ENCODE measurements around the gene CNN1.
"Not testable (repeated sequence)": the region's sequence is repeated elsewhere in the genome, so short reads cannot be mapped to it uniquely, and the experiment has no call there.

DNA sequence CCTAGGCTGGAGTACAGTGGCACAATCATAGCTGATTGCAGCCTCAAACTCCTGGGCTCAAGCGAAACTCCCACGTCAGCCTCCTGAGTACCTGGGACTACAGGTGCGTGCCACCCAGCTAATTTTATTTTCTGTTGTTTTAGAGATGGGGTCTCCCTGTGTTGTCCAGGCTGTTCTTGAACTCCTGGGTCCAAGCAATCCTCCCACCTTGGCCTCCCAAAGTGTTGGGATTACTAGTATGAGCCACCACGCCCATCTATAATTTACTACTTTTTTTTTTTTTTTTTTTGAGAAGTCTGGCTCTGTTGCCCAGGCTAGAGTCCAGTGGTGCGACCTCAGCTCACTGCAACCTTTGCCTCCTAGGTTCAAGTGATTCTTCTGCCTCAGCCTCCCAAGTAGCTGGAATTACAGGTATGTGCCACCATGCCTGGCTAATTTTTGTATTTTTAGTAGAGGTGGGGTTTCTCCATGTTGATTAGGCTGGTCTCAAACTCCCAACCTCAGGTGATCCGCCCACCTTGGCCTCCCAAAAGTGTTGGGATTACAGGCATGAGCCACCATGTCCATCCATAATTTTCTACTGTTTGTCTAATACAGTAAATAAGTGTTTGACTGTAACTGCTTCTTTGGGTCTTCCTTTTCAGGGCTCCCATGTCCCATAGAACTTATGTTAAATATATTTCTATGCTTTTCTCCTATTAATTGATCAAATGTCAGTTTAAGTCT, 25.6 kb downstream of the CNN1 start:
- TF ChIP-seq, protein P1, sequence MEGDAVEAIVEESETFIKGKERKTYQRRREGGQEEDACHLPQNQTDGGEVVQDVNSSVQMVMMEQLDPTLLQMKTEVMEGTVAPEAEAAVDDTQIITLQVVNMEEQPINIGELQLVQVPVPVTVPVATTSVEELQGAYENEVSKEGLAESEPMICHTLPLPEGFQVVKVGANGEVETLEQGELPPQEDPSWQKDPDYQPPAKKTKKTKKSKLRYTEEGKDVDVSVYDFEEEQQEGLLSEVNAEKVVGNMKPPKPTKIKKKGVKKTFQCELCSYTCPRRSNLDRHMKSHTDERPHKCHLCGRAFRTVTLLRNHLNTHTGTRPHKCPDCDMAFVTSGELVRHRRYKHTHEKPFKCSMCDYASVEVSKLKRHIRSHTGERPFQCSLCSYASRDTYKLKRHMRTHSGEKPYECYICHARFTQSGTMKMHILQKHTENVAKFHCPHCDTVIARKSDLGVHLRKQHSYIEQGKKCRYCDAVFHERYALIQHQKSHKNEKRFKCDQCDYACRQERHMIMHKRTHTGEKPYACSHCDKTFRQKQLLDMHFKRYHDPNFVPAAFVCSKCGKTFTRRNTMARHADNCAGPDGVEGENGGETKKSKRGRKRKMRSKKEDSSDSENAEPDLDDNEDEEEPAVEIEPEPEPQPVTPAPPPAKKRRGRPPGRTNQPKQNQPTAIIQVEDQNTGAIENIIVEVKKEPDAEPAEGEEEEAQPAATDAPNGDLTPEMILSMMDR (IDR thresholded peaks at IDR 0.05; ENCODE audit: low read depth, low read length) = not testable (repeated sequence)
- TF ChIP-seq POLR2A (IDR thresholded peaks at IDR 0.05; ENCODE audit: extremely low read depth, insufficient read length); MYC (IDR thresholded peaks at IDR 0.05; ENCODE audit: low read depth, low read length): not testable (repeated sequence)

All from NB4 (cell line).